DND-41 (cell line): Measurements from ENCODE around the gene DNLZ.

Experiments
- EZH2 ChIP-seq: IDR thresholded peaks from 3 replicates; pipeline ENCODE4 v1.6.1; 2012; ENCODE audit warnings: borderline replicate concordance, low read depth, mild to moderate bottlenecking, moderate library complexity, low read length, inconsistent platforms; ENCODE audit not compliant: severe bottlenecking
- TF ChIP-seq, protein P1 (sequence below): IDR thresholded peaks from 2 replicates; pipeline ENCODE4 v1.5.1; 2012; ENCODE audit warnings: borderline replicate concordance, low read length, moderate library complexity, mild to moderate bottlenecking; ENCODE audit not compliant: poor library complexity, severe bottlenecking; ENCODE audit errors: extremely low read depth

DNA sequence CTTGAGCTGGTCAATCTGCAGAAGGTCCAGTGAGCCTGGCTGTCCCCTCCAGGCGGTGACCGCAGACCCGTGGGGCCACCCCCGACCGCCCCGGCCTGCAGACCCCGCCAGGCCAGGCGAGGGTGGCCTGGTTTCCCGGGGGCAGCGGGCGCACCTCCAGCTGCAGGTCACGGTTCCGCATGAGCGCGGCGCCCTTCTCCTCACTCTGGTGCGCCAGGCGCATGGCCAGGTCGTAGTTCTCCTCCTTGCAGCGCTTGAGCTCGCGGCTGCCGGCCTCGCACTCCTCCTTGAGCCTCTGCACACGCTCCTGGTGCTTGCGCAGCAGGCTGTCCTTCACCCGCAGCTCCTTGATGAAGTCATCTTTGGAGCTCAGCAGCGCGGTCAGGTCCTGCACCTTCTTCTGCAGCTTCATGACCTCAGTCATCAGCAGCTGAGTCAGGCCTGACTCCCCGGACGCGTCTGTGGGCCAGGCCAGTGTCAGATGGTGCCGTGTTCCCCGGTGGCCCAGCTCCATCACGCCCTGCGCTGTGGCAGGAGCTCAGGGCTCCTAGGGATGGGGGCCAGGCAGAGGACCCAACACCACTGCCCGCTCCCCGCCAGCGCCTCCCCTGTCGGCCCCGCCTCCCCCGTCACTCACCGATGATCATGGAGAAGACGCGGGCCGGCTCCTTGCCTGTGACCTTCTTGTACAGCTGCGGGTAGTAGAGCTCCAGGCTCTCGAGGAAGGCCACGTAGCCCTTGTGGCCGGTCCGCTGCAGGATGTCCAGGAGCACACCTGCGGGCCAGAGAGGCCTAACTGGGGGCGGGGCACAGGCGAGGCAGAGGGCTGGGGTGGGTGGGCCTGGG, 7.4 kb upstream of the DNLZ start:
- TF ChIP-seq, protein P1, sequence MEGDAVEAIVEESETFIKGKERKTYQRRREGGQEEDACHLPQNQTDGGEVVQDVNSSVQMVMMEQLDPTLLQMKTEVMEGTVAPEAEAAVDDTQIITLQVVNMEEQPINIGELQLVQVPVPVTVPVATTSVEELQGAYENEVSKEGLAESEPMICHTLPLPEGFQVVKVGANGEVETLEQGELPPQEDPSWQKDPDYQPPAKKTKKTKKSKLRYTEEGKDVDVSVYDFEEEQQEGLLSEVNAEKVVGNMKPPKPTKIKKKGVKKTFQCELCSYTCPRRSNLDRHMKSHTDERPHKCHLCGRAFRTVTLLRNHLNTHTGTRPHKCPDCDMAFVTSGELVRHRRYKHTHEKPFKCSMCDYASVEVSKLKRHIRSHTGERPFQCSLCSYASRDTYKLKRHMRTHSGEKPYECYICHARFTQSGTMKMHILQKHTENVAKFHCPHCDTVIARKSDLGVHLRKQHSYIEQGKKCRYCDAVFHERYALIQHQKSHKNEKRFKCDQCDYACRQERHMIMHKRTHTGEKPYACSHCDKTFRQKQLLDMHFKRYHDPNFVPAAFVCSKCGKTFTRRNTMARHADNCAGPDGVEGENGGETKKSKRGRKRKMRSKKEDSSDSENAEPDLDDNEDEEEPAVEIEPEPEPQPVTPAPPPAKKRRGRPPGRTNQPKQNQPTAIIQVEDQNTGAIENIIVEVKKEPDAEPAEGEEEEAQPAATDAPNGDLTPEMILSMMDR: no peak
- TF ChIP-seq EZH2: no peak
